GM19468 (cell line): ENCODE measurements around the gene ANO6.

Experiments used
- ATAC-seq: cut with Tn5 transposase; IDR thresholded peaks from one replicate; pipeline ENCODE4 v1.9.1; 2021; ENCODE audit warnings: mild to moderate bottlenecking, moderate library complexity, moderate number of reproducible peaks; ENCODE audit not compliant: unreplicated experiment; ENCODE audit errors: extremely low read depth

Gene ANO6

DNA sequence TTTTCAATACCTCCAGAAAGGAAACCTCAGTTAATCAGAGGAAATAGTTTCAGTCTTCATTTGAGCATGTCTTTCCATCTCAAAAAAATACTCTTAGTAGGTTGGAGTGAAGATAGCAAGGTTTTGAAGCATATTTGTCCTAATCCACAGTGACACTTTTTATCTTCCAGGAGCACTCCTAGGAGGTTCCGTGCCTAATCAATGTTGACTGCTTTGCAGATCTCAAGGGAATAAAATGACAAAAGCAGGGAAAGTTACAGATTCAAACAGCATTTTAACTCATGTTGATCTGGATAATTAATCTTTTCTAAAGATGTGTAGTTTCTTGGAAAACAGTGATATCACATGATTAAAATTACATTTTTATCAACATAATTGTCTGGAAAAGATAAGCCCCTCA, 213.9 kb downstream of the ANO6 start:
- no peak for ATAC-seq

- ATAC-seq, result no peak
Measured at GRCh38 chr12:45431126-45431525, 215.2 kb downstream of the ANO6 start.

DNA sequence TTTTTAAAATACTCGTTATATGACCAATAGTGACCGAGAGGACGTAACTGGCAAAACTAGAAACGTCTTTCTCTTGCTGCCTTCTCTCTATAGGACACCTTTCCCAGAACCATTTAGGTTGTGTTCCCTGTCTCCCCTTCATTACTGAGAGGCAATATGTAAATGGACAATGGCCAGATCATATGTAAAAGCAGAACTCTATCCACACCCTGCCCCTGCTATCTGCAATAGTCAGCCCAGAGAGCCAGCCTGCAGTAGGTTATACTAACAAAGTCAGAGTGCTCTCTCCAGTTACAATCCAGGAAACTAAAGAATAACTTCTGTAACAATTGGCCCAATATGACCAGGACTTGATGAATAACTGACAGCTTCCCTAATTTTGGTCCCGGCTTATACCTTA, 216.8 kb downstream of the ANO6 start:
- no peak for ATAC-seq

GRCh38 chr12:45433441-45433868, 217.6 kb downstream of the ANO6 start:
- ATAC-seq, result no peak

GRCh38 chr12:45434094-45434493, 218.2 kb downstream of the ANO6 start:
- ATAC-seq, result no peak

- no peak for ATAC-seq
Measured at GRCh38 chr12:45435945-45436710, 220.2 kb downstream of the ANO6 start.

DNA sequence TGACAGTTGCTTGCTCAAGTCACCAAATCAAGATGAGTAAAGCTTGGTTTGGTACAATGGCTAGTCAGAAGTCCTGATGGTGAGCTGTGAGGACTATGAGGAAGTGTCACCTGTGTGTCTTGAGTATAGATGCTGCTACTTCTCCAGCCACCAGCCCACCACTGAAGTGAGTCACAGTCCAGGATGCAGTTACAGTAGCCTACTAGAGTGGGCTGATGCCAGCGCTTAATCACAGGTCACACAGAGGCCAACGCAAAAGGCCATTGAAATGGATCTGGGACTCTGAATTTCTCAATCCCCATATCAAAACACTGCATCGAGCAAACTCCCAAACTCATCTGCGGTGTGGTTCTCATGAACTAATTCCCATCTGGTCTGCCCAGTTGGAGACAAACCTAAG, 223.1 kb downstream of the ANO6 start:
- ATAC-seq, result no peak

DNA sequence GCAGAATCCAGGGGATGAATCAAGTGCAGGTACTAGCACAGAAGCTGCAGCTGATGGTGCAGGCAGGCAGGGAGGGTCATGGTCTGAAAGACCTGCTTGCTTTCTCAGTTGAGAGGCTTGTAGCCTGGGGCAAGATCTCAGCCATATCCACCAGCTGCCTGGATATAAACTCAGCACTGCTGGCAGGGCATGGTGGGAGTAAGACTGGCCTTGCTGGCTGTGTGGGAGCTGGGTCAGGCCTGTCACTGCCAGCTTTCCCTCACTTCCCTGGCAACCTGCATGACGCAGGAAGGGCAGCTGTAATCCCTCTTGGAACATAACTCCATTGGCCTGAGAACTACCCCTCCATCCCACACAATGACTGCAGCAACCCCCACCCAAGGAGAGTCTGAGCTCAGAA, 230.1 kb downstream of the ANO6 start:
- no peak for ATAC-seq

DNA sequence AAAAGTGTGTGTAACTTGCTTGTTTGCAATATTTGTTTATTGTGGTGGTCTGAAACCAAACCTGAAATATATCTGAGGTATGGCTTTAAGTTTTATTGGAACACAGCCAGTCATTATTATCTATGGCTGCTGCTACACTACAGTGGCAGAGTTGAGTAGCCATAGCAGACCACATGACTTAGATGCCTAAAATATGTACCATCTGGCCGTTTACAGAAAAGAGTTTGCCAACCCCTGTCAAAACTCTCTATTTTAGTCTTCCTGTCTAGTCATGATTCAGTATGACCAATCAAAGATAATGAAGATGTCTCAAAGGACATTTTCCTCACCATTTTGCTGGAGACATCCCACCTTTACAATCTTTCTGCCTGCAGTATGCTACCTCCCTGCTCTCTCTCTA, 242.3 kb downstream of the ANO6 start:
- ATAC-seq, result no peak

- no peak for ATAC-seq
Measured at GRCh38 chr12:45458854-45459807, 243.2 kb downstream of the ANO6 start.

DNA sequence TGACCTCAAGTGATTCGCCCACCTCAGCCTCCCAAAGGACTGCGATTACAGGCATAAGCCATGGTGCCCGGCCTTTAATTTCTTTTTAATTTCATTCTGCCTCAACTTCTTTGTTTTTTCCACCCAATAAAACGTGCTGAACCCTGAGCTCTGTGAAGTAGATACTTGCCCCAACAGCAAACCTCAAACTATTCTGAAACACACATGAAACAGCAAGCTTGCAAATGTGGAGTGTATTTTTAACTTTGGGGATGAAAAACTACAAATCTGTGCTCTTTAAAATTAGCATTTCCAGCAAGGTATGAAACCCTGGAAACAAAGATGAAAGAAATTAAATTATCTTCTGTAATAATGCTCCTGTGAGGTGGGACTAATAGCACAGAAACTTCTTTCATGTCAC, 246.6 kb downstream of the ANO6 start:
- ATAC-seq, result no peak

GRCh38 chr12:45464699-45465098, 248.8 kb downstream of the ANO6 start:
- no peak for ATAC-seq

GRCh38 chr12:45468751-45469615, 253.1 kb downstream of the ANO6 start:
- ATAC-seq, result no peak

DNA sequence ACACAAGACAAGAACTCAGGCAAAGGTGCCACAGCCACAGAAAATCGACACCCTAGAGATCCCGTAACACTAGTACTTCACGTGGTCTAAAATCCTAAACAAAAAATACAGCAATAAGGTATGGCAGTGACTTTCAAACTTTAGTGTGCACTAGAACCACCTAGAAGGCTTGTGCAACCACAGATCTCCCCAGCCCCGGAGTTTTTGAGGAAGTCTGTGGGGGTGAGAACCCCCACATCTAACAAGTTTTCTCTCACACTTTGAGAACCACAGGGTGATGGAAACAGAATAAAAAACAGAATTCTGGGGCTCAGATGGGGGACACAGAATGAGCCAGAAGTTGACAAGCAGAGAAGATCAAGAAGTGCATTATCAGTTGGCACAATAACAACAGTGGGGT, 254.0 kb downstream of the ANO6 start:
- ATAC-seq, result no peak

GRCh38 chr12:45473636-45474035, 257.7 kb downstream of the ANO6 start:
- no peak for ATAC-seq

- no peak for ATAC-seq
Measured at GRCh38 chr12:45475594-45475993, 259.7 kb downstream of the ANO6 start.

DNA sequence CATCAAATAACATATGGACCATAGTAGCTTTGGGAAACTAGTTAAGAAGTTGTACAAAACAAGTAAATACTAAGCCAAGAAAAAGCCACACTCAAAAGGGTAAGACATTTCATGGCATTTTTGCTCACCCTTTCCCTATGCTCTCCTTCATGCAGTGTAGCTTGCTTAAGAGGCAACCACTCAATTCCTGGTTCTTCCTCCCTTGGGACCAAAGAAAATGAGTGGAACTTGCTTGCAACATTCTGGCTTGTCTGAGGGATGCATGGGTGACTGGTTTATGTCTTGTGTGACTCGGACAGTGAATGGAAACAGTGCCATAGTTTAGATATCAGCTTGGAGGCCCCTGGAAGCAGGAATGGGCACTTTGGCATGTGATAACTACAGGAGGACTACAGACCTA, 261.6 kb downstream of the ANO6 start:
- no peak for ATAC-seq

DNA sequence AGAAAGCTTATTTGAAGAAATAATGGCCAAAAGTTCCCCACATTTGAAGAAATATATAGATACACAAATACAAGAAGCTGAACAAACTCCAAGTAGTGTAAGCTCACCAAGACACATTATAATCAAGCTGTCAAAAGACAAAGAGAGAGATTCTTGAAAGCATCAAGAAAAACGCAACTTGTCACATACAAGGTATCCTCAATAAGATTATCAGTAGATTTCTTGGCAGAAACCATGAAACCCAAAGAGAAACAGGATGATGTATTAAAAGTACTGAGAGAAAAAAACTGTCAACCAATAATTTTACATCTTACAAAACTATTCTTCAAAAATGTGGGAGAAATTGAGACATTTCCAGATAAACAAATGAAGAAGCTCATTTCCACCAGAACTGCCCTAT, 263.0 kb downstream of the ANO6 start:
- ATAC-seq, result no peak

- no peak for ATAC-seq
Measured at GRCh38 chr12:45481746-45482145, 265.9 kb downstream of the ANO6 start.

- ATAC-seq, result no peak
Measured at GRCh38 chr12:45483571-45483970, 267.7 kb downstream of the ANO6 start.
